Fibroblast of the aortic adventitia (primary cell): ENCODE measurements around the gene LFNG. TPM values are rescaled to one million over a fixed set of nuclear protein-coding genes. Genes with fewer than 3 reads are reported as not detected.

Source experiments
- DNase-seq: peaks from one replicate; pipeline ENCODE4 v3.0.0-alpha.2; 2010; ENCODE audit warnings: low read depth
- H3K4me3 ChIP-seq: 2 replicates; pipeline ENCODE4 v1.5.1; 2011; ENCODE audit warnings: low read depth, mild to moderate bottlenecking, control low read depth, low read length, moderate library complexity
- total RNA-seq: library from RNA; depleted of rRNA; stranded (reverse); fragments of >200 nt; gene quantifications from 2 replicates; pipeline ENCODE4 v1.2.3, GENCODE V29; 2012; ENCODE audit warnings: low replicate concordance
- TF ChIP-seq, protein P1 (sequence below): IDR thresholded peaks from 2 replicates; pipeline ENCODE4 v1.5.1; 2011; ENCODE audit warnings: mild to moderate bottlenecking, low read length, control low read depth, inconsistent platforms; ENCODE audit not compliant: insufficient read depth

LFNG gene
- total RNA-seq, 1 donor, result 0.72 TPM

DNA sequence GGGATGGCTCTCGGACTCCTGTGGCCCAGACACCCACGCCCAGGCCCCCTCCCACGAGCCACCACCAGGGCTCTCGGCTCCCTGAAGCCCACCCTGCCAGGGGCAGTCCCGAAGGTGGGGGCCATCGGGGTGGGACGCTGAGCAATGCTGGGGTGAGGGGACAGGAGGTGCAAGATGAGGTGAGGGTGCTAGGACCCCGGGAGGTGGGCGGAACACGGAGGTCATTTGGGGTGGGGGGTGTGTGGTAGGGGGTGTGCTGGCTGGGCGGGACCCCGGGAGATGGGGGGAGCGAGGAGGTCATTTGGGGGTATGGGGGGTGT, 17.0 kb upstream of the LFNG start:
- no peak overlapping the region for H3K4me3 ChIP-seq
- DNase-seq, result no peak
- TF ChIP-seq, protein P1, sequence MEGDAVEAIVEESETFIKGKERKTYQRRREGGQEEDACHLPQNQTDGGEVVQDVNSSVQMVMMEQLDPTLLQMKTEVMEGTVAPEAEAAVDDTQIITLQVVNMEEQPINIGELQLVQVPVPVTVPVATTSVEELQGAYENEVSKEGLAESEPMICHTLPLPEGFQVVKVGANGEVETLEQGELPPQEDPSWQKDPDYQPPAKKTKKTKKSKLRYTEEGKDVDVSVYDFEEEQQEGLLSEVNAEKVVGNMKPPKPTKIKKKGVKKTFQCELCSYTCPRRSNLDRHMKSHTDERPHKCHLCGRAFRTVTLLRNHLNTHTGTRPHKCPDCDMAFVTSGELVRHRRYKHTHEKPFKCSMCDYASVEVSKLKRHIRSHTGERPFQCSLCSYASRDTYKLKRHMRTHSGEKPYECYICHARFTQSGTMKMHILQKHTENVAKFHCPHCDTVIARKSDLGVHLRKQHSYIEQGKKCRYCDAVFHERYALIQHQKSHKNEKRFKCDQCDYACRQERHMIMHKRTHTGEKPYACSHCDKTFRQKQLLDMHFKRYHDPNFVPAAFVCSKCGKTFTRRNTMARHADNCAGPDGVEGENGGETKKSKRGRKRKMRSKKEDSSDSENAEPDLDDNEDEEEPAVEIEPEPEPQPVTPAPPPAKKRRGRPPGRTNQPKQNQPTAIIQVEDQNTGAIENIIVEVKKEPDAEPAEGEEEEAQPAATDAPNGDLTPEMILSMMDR, result no peak

DNA sequence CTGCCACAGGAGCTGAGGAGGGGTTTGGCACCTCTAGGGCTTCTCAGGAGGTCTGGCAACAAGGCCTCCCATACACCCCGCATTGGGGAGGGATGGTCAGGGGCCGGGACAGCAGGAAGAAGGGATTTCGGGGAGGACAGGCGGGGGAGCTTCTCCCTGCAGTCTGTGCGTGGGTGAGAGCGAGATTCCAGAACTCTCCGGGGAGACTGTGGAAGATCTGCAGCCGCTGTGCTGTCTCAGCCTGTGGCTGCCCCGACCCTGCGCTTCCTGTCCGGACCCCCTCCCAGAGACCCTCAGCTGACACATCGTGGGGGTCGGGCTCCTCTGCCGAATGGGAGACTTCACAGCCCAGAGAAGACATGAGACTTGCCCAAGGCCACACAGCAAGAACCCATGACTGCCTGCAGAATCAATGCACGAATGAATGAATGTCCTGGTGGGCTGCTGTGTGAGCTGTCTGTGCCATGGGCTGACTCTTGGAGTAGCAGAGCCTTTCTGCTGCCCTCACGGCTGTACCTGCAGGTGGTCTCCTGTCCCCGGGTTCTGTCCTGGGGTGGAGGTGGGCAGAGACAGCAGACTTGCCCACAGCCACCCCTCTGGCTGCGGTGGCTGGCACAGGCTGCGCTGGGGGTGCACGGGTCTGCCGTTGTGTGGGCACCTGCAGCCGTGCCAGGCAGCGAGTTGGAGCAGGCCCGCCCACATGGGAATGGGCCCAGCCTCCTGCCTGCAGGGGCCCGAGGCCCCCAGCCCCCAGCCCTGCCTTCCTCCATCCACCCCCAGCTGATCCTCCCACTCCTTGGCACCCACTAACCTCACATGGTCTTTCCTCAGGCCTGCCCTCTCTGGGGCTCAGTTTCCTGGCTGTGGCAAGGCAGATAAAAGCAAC, 16.3 kb upstream of the LFNG start:
- no peak overlapping the region for H3K4me3 ChIP-seq
- no peak for DNase-seq
- TF ChIP-seq, protein P1, result no peak

DNA sequence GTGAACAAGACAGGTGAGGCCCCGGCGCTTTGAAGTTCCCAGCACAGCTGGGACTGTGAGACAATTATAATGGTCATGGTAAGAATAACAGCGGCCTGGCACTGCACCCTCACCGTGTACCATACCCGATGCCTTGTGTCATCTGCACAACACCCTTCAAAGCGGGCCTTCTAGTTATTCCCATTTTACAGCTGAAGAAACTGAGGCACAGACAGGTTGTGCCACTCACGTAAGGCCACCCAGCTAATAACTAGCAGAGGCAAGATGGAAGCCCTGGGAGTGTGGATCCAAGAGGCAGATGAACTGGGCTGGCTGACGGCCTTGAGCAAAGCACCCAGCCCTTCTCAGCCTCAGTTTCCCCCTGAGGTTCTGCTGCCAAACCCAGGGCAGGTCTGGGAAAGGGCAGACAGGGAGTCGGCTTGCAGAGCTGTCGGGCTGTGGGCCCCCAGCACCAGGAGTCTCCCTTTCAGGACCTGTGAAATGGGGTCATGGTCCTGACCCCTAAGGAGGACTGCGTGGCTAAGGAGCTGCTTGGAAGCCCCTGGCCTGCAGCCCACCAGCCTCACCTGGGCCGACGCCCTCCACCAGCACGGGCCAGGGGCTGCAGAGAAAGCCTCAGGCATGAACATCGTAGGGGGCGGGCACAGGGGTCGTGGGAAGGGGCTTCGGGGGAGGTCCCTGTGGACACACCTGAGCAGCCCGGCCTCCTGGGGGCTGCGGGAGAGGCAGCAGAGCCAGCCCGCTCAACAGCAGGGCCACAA, 15.3 kb upstream of the LFNG start:
- no peak for DNase-seq
- H3K4me3 ChIP-seq, result no peak overlapping the region
- TF ChIP-seq, protein P1, result no peak

DNA sequence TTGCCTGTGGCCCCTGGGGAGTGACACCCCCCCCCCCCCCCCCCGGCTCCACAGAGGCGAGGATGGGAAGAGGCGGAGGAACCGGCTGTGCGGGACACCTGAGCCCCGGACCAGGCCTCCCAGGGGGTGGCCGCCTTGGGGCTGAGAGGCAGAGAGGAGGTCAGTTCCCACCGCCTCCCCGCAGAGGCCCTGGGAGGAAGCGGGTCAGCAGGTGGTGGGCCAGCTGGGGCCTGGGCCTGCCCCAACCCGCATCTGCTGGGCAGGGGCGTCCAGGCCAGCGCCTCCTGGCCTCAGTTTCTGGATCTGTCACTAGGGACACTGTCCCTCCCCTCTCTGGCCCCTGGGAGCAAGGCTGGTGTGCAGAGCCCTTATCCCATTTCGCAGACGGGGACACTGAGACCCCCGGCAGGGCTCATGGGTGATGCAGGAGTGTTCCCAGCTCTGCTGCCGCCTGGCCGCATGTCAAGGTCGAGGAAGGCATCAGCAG, 14.6 kb upstream of the LFNG start:
- TF ChIP-seq, protein P1, result no peak
- no peak overlapping the region for H3K4me3 ChIP-seq
- no peak for DNase-seq

DNA sequence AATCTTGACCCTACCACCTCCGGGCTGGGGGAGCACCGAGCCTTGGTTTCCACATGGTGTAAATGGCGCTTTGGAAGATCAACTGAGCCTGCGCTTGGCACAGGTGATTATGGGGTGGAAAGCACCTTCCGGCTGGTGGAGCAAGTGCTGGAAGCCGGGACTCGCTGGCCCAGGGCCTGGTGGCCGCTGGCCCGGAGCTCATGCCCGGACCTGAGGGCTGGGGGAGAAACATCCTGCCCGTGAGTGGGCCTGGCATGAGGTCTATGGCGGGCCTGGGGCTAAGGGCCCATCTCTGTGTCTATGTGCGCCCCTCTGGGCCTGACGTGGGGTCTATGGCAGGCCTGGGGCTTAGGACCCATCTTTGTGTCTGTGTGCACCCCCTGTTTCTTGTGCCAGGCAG, 14.2 kb upstream of the LFNG start:
- DNase-seq, result no peak
- TF ChIP-seq, protein P1, result no peak
- no peak overlapping the region for H3K4me3 ChIP-seq

DNA sequence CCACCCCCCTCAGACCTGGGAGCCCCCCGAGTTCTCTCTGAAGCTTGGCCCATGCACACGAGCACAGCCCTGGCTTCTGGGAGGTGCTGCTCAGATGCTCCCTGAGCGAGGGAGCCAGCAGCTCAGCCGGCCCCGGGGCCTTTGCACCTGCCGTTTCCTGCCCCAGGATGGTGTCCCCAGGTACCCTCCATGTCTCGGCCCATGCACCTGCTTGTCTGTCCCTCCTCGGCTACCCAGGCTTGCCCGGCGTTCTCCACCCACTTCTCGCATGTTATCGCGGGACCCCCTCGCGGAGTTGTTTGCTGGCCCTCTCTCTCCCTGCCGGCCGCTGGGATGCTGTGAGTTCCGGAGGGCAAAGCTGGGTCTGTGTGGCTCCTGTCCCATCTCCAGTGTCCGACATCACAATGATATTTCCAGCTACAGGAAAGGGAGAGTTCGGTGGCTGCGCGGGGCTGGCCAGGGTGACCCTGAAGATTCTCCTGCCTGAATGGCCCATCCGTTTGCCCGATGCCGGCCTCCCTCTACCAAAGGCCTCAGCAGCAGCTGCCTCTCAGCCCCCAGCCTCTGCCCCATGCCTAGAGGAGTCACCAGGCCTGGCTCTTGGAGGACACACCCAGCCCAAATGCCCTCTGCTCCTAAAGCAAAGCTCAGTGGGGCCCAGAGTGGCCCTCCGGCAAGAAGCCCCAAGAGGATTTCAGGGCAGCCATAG, 12.2 kb upstream of the LFNG start:
- DNase-seq, result no peak
- H3K4me3 ChIP-seq, result no peak overlapping the region
- TF ChIP-seq, protein P1, result no peak
